Stimulated activated CD4-positive, alpha-beta T cell treated with anti-CD3 and anti-CD28 coated beads, TNF-alpha, amount 100 ng/mL, for 48 hours (primary cell): ENCODE measurements around the gene NRF1.

ENCODE experiments used
- DNase-seq, 3 donors: peaks; one replicate each; pipeline ENCODE4 v3.0.0-alpha.2; 2020; ENCODE audit warnings: low read depth in 3 of 3

NRF1 gene

DNA sequence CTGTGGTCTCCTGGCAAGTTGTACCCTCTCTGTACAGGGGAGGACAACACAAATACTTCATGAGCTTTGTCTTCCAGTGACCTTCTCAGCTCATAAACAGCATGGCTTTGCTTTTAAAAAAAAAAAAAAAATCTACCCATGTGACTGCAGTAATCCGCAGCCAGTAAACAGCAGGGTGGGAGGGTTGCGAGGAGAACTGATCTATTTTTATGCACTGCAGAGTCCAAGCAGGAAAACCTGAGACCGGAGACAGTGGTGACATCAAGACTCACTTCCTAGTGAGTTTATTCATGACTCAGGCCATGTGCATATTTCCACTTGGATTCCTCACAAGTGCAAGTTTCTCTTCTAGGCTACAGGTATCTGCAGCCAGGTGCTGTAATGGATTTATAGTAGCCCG lies 127.9 kb downstream of the NRF1 start:
- no peak for DNase-seq

DNA sequence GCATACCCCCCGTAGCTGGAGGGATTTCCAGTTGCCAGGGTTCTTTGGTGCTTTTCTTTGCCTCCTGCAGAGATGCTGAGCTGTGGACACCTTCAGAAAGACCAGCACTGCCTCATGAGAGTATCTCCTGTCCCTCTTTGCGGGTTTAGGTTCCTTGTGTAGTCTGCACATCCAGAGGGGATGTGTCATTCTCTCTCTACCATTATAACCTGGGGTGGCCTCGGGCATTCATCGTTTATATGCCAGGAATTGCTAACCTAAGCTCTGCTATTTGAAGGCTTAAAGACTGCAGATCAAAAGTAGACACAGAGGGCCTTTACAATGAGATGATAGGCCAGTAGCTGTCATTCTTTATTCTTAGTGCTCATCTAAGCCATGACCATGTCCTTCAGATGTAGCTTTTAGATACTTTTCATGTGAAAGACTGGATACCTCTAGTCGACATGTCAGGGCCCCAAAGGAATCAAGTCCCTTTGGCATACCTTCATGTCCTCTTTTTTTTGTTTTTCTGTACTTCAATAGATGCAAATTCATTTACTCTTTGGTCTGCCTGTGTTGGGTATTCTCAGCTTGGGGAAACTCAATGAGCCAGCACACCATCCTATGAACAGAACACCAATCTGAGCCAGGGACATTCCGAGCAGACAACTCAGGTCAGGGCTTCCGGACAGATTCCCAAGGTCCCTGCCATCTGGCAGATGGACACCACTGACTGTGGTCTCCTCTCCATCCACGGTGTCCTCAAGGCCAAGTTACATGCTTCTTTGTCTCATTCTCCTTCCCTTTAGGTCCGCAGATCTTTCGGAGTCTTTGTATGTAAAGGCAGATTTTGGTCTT lies 129.3 kb downstream of the NRF1 start:
- no peak for DNase-seq

DNA sequence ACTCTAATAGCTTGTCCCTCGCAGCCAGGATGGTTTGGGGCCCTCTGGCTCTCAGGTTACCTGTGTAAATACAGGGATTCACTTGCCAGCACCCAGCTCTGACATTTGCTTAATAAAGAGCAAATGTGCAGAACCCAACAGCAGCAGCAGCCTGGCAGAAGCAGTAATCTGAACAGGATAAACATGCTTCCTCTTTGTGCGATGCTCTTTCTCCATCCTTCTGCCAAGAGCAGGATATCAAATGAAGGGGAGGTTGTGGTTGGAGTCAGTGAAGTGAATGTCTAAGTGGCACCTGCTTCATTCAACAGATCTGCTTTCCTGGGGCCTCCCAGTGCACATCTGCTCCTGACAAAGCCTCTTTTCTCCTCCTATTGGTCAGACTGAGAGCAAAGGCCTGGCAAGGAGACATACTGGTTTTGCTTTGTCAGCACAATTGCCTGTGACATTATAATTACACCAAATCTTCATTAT lies 130.3 kb downstream of the NRF1 start:
- DNase-seq = no peak

DNA sequence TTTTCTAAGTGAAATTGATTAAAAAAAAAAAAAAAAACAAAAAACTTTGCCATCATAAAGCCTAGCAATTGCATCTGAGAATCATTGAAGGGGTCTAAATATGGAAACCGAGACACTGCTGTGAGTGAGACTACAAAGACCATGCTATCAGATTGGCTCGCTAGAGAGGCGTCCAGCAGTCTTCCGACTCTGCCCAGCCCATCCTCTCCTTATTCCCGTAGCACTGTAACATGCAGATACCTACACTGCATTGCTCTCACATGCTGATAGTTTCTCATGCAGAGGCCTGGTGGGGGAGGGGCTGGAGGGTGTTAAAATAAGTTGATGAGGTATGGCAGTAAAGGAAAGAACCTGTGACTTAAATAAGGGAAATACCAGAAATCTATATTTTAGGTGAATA lies 130.7 kb downstream of the NRF1 start:
- DNase-seq = no peak

DNA sequence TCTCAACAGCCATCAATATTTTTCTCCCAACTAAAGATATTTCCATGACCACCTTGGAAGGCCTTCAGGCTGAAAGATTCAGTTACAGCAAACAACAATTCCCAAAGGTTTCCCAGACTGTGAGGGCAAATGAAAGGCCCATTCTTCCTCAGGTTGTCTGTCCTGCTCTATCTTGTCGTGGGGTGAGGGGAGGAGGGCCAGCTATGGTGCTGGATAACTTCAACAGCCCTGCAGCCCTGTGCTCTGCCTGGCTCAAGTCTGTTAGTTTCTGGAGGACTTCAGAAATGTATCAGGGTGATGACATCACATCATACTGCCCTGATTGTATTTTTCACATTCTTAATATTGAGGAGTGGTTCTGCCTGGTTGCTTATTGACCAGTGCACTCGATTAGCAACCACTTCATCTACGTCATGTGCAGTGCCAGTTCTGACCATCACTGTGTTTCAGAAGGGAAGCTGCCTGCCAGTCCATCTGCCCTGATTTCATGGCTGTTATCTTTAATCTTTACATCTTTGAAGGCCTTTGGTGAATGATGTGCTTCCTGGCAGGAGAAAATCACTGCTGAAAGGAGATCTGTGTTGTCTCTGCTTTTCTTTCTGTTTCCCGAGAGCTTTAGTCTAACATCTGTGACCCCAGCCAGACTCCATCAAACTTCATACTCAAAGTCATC lies 135.5 kb downstream of the NRF1 start:
- DNase-seq = no peak

DNA sequence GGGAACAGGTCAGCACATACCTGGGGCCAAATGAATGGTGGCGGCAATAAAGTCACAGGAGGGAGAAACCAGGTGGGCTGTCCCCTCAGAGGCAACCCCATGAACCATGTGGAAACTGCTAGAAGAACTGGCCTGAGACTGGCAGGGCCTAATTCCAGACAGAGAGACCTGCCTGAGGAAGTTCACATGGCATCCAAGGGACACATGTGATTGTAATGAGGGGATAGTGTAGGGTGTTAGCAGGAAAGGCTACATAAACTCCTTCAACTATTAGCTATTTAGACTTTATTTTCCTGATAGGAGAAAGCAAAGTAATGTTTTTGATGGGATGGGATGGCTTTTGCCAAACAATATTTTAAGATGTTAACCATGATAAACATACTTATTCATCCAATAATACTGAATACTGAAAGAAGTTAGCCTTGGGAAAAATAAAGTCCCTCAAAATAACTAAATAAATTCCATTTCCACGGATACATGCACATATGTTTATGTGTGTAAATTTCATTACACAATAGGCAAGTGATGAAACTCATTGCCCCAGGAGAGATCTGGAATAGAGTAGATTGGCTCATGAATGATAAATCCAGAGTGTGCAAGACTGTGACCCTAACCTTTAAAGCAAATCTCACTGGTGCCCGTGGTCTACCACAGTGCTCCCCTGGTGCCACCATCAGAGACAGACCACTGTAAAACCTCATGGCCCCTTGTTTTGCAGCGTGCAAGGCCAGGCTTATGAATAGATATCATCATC lies 137.0 kb downstream of the NRF1 start:
- no peak for DNase-seq

DNA sequence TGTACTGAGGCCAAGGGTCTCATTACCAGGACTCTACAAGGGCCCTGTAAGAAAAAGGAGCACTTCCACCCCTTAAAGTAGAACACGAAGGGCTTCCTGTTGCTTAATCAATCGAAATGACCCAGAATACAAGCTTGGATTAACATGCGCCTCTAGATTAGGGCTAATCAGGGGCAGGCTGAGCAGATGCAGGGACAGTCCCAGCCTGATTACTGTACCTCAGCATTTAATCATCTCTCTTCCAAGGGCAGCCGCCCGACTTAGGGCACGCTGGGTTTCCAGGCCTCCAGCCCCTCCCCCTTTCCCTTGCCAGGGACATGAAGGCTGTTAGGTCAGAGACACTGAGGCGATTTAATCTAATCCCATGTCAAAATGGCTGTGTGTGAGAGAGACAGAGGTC lies 138.6 kb downstream of the NRF1 start:
- DNase-seq = no peak

DNA sequence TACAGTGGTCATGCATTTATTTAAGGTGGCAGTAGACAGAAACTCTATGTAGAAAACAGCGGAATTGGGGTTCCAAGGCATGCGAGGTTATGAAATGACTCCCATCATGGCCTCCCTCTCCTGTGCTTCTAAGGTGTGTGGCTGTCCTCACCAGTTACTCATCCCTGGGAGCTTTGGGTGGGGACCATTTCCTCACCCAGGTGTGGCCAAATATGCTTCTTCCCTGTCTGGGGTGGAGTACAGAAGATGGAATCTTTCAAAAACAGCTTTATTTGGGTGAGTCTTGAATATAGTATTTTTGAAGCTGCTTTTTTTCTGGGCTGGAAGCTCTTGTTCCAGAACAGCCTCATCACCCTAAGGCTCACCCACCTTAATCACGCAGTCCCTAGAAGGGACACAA lies 139.0 kb downstream of the NRF1 start:
- no peak for DNase-seq

DNA sequence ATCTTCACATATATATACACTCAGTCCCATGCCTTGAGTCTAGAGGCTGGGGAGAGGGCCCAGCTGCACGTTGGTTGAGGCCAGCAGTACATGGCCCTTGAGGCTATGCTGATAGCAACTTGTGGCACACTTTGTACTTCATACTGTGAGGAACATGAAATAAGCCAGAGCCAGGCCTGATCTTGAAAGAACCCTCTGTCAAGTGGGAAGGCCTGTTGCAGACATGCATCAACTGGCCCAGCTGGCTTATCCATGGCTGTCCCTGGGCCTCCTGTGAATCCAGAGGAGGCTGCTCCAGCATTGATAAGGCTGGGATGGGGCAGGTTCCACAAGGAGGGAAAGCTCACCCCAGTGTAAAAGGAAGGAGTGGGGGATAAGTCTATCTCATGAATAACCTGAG lies 140.4 kb downstream of the NRF1 start:
- DNase-seq = no peak

DNA sequence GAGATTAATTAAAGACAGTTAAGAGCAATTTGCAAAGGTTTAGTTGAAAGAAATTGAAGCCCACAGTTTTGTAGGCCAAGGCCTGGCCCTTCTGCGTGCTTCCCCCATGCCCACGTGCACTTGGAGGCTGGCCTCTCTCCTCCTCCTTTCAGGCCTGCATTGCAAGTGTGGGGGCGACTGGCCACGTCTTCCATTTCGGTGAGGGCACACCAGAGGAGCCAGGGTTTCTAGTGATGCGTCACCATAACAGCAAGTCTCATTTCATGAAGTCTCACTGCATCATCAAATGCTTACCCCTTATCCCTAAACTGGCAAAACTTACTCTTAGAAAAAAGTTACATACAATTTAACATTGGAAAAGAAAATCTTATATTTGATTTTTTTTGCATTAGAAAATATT lies 141.2 kb downstream of the NRF1 start:
- DNase-seq = no peak

DNA sequence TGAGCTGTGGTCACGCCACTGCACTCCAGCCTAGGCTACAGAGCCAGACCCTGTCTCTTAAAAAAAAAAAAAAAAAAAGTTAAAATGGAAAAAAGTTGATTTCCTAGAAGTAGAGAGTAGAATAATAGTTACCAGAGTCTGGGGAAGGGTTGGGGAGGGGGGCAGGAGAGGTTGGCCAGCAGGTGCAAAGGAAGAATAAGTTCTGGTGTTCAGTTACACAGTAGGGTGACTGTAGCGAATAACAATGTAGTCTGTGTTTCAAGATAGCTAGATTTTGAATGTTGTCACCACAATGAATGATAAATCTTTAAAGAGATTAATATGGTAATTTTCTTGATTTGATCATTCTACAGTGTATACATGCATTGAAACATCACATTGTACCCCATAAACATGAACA lies 142.9 kb downstream of the NRF1 start:
- no peak for DNase-seq

DNA sequence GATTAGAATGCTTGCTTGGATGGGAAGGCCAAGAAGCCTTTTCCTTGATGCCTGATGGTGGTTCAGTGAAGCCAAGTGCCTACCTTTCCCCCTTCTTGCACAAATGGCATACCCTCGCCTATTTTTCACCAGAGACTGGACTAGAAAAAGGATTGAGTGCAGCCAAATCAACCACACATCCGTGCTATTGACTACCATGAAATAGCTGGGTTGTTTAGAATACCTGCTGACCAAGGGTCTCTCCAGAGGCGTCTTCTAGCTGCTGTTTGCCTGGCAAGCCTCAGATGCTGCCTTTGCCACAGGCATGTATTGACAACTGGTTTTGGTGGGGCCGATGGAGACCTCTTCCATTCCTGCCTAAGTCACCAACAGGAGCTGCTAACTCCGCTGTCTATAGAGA lies 146.5 kb downstream of the NRF1 start:
- DNase-seq = no peak

DNA sequence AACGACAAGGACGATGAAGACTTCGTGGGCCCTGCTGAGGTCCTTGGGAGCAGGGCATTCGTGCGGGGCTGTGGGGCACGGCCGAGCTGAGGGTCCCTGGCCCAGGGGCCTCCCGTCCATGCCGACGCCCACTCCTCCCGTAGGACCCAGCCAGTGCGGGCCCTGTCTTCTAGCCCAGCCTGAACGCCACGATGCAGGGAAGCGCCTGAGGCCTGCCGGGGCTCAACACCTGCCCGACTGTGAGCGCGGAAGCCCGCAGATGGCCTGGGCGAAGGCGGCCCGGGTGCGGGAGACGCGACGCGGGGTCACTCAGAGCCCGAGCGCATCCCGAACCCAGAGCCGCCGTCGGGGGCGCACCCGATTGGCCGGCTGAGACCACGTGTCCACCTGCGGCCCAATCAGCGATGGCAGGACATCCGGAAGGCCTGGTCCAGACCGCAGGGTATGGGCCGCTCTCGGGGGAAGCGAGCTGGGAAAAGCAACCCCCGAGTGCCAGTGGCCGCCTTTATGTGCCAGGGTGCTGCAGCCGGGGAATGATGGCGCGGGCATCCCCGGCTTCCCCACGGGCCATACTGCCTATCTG lies 151.0 kb downstream of the NRF1 start:
- DNase-seq = no peak

DNA sequence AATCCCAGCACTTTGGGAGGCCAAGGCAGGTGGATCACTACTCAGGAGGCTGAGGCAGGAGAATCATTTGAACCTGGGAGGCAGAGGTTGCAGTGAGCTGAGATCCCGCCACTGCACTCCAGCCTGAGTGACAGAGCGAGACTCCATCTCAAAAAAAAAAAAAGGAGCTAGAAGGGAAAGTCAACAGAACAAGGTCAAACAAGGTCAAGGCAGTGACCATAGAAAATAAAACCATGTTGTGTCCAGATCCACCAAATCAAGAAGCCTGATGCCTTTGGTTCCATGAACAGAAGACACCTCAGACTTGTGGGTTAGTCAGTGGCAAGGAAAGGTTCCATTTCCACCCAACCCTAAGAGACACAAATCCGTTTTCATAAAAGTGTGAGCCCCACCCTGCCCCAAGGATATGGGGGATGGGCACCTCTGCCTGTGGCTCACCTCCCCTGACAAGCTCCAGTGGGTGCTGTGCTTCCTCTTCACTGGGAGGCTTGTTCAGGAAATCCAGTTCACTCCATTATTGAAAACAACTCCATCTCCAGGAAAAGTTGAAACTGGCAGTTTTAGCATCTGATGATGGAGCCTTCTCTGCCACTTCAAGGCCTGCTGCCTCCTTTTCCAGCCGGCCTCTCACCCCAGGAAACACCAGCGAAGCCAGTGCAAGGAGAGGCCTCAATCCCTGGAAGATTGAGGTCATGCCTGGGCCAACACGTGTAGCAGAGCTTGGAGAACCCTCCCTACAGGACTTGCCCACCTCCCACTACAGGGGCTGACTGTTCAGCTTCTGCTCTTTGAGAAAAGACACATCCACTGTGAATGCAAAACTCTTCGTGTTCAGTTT lies 152.9 kb downstream of the NRF1 start:
- DNase-seq = no peak

DNA sequence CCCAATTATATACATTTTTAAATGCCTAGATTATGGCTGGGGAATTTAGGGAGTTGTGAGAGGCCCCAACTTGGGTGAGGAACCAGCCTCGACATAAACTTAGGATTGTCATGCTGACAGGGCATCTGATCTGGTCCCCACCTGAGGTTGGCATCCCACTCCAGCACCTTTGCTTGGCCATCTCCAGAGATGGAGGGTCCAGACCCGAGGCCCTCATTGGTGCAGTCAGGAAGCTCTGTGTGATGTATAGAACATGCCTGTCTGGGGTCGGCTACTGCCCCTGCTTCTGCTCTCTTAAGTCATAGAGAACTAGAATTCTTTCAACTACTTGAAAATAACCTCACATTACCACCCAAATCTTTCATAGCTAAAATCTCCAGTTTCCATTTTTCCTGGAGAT lies 153.8 kb downstream of the NRF1 start:
- DNase-seq = no peak

DNA sequence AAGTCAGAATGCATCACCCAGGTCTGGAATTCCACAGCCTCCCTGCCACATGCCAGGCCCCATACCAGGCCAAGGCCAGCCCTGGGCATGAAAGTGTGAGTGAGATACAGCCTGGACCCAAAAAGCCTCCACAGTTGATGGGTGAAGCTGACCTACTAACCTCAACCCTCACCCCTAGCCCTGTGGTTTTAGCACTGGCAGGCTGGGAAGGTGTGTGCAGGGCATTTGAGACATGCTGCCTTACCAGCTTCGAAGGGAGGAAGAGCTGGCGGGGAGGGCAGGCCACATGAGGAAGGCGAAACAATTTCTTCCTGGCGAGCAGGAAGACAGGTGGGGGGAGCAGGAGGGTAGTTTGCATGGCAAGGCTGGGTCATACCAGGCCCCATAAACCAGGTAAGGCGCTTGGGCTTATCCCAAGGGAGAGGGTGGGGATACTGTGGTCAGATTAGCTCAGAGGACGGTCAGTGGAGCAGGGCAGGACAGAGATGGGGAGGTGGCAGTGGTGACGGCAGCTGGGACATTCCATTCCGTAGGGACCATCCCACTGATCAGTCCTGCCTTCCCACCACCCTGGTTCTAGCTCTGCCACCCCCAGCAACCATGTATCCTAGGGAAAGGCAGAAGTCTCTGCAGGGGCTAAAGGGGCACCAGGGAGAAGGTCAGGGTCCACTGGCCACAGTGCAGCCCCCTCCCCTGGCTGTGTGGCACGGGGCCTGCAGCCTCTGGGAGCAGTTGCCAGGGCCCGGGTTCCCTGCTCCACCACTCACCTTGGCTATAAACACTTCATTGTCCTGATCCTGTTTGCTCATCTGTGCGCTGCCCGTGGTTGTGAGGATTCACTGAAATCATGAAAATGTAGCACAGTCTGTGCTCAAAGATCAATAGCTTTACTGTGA lies 155.8 kb downstream of the NRF1 start:
- no peak for DNase-seq

DNA sequence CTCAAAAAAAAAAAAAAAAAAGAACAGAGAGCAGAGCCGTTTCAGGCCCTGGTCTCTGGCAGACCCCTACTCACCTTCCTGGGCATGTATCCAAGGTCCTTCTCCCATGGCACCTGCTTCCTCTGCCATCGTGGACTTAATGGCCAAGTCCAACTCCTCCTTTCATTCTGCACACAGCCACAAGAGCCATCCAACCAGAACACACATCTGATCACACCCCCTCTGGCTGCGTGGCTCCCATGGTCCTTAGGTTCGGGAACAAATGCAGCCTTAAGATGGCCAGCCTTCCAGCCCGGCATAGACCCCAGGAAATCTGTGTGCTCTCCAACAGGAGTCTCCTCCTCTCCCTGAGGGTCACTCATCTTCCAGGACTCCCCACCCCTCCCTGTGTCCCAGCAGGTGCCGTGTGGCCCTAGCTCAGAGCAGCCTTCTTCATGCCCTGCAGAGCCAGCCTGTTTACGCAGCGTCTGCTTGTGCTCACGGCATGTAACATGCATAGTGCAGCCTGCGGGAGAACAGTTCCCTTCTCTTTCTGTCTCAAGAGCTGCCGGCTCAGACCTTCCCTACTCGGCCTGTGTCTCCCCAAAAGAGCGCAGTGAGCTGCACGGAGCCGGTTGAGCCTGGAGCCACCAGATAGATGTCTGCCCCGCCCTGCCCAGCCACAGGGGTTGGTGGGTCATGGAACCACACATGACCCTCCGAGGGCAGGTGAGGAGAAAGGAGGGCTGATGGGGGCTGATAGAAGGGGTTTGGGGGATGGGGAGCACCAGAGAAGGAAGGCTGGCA lies 157.3 kb downstream of the NRF1 start:
- DNase-seq = no peak

DNA sequence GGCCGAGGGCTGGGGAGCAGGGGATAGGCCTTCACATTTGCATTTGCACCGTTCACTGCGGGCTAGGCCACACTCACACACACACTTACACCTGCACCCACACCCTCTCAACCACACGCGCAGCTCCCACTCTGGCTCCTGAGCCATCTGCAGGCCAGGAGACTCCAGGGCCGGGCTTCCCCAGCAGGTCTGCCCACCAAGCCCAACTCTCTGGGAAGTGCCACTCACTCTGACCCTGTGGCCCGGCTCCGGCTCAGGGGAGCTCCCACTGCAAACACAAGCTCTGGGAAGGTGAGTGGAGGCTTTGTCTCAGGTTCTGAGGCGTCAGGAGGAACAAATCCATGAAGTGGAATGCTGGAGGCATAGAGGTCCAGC lies 157.9 kb downstream of the NRF1 start:
- DNase-seq = no peak
